HG03354 (cell line): Measurements from ENCODE around the gene P2RY8.
"Not testable (repeated sequence)": the region's sequence is repeated elsewhere in the genome, so short reads cannot be mapped to it uniquely, and the experiment has no call there.

Experiments
- ATAC-seq: cut with Tn5 transposase; IDR thresholded peaks from one replicate; pipeline ENCODE4 v1.9.1; 2021; ENCODE audit warnings: mild to moderate bottlenecking; ENCODE audit not compliant: unreplicated experiment, poor library complexity, severe bottlenecking

Gene P2RY8, protein sequence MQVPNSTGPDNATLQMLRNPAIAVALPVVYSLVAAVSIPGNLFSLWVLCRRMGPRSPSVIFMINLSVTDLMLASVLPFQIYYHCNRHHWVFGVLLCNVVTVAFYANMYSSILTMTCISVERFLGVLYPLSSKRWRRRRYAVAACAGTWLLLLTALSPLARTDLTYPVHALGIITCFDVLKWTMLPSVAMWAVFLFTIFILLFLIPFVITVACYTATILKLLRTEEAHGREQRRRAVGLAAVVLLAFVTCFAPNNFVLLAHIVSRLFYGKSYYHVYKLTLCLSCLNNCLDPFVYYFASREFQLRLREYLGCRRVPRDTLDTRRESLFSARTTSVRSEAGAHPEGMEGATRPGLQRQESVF

DNA sequence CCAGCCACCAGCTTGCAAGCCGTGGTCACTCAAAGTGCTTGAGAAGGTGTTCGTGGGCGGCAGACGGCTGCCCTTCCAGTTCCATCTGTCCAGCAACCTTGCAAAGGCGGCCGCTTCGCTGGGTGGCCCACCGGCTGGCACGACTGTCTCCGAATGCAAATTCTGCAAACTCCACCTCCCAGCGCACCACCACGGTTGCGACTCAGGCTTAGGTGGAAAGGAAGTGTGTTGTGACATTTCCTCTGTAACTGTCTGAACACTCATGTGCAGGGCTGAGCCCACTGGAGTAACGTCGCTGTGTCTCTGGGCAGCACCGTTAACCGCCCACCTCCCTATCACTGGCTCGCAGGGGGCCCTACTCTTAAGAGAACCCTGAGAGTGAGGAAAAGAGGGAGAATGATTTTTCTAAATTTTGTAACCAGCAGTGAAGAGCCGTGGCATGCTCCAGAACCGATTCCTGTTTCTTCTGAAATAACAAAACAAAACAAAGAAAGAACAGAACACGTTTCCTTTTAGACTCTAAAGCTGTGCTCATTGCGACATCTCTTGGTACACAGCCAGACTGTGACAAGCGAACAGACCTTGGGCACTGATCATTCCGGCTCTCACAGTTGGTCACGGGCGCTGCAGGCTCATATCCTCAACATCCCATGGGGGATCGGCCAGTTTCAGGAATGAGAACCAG is at the start of gene P2RY8:
Gene P2RY8 (minus strand): TSS at position 155 of the 685 bp plus-strand sequence. CDS start 70,627 bp downstream, outside the sequence.
- ATAC-seq = peak; percentile 67

DNA sequence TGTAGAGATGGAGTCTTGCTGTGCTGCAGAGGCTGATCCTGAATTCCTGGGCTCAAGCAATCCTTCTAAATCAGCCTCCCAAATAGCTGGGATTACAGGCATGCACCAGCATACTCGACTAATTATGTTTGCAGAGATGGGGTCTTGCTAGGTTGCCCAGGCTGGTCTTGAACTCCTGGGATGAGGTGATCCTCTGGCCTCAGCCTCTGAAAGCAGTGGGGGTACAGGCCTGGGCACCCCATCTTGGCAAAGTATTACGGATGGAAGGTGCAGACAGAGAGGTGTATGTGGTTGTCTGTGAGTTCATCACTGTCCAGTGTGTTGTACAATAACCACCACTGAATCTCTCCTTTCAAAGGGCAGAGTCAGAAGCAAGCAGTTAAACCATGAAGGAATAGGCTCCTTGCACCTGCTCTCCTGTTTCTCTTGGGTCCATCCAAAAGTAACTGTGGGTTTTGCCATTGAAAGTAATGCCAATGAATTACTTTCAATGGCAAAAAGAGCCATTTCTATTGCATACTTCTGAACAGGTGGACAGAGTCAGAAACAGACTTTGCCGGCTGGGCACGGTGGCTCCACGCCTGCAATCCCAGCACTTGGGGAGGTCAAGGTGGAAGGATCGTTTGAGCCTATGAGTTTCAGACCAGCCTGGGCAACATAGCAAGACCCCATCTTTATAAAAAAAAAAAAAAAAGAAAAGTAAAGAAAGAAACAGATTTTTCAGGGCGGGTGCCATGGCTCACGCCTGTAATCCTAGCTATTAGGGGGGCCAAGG is 47.4 kb upstream of the P2RY8 start:
- ATAC-seq = no peak

DNA sequence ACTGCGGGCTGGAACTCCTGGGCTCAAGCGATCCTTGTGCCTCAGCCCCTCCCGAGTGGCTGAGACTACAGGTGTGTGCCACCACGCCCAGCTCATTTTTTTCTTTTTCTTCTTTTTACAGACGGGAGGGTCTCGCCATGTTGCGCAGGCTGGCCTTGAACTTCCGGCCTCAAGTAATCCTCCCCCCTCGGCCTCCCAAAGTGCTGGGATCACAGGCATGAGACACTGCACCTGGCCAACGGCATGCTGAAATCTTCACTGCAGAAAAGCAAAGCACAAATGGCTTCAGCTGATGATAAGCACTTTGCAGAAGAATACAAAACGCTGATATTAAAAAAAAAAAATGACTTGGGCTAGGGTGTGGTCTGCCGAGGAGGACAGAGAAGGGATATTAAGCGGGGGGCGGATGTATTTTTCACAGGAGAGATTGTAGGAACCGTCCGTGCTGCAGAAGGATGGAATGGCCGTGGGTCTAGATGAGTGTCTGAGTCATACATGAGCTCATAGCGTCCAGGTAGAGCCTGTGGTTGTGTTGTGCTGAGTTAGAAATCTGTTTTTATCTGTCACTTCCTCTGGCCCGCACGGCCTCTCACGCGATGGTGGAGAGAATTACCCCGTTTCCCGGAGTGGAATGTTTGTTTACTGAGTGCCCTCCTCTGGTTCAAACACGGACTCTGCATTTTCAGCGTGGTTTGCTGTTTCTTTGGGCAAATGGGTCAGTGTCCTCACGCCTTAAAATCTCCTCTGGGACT is 45.9 kb upstream of the P2RY8 start:
- ATAC-seq = peak; percentile 84

DNA sequence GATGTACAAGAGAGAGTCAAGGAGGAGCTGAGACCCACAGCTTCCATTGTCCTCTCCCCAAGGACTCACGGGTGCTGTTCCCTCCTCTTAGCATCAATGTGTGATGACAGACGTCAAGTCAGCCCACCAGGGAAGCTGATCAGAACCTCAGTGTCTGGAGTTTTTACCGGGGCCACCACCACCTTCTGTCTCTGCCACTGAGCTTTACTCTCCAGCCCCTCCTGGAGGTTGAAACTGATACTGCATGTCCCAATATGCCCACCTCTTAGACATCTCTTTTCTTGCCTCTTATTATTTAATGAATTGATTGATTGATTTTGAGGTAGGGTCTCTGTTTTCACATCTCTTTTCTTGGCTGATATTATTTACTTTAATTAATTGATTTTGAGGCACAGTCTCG is 44.1 kb upstream of the P2RY8 start:
- ATAC-seq = peak; percentile 67

DNA sequence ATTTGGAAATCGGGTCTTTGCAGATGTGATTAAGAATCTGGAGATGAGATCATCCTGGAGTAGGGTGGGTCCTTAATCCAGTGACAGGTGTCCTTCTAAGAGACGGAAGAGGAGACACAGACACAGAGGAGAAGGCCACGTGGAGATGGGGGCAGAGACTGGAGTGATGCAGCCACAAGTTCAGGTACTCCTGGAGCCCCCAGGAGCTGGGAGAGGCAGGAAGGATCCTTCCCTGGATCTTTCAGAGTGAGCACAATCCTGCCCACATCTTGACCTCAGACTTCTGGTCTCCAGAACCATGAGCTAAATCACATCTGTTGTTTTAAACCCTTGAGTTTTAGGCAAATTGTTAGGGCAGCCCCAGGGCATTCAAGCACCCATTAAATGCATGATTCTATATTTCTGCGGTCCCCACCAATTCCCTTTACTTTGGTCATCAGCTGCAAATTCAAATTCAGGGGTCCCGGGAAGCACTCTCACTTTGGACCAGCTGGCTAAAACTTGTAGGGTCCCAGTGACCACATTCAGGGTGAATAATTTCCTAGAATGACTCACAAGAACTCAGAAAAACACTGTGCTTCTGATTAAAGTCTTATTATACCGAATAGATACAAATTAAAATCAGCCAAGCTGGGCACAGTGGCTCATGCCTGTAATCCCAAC is 41.7 kb upstream of the P2RY8 start:
- ATAC-seq = no peak

DNA sequence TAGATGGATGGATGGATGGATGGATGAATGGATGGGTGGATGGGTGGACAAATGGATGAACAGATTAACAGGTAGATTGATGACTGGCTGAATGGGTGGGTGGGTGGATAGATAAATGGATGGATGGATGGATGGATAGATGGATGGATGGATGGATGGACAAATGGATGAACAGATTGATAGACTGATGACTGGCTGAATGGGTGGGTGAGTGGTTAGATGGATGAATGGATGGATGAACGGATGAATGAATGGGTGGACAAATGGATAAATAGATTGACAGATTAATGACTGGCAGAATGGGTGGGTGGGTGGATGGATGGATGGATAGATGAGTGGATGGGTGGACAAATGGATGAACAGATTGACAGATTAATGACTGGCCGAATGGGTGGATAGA is 40.9 kb upstream of the P2RY8 start:
- ATAC-seq = no peak

DNA sequence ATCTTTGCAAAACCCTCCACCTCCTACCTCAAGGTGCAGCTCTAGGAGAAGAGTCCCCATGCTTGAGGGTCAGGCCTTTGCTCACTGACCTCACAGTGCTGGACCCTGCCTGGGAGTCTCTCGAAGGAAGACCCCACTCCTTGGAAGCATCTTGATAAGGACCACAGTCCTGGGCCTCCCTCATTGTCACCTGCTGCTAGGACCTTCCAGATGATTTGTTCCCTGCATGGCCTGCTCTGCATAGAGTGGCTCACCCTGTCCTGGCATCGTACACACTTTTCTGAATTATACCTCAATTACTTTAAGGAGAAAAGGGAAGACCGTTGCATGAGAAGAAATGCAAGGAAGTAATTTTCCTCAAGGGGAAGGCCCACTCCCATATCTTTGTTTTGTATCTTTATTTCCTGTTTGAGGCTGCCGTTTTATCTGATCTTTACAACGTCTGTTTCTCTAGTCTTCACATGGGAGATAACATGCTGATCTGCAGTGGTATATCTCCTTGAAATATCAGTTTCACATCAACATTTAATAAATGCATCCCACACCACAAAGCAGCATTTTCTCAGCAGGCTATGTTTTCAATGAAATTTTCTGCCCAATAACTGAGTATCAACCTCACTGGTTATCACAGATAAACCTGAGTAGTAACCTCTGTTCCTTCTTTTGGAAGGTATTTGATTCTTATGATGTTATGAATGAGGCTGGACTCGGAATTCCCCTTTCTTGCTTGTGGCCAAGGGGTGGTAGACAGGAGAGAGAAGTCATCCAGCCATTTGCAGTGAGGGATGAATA is 39.4 kb upstream of the P2RY8 start:
- no peak for ATAC-seq

DNA sequence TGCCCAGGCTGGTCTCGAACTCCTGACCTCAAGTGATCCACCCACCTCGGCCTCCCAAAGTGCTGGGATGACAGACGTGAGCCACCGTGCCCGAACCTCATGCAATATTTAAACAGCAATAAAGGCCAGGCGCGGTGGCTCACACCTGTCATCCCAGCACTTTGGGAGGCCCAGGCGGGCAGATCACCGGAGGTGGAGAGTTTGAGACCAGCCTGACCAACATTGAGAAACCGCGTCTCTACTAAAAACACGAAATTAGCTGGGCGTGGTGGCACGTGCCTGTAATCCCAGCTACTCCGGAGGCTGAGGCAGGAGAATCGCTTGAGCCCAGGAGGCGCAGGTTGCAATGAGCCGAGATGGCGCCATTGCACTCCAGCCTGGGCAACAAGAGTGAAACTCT is 37.2 kb upstream of the P2RY8 start:
- not testable (repeated sequence) for ATAC-seq

DNA sequence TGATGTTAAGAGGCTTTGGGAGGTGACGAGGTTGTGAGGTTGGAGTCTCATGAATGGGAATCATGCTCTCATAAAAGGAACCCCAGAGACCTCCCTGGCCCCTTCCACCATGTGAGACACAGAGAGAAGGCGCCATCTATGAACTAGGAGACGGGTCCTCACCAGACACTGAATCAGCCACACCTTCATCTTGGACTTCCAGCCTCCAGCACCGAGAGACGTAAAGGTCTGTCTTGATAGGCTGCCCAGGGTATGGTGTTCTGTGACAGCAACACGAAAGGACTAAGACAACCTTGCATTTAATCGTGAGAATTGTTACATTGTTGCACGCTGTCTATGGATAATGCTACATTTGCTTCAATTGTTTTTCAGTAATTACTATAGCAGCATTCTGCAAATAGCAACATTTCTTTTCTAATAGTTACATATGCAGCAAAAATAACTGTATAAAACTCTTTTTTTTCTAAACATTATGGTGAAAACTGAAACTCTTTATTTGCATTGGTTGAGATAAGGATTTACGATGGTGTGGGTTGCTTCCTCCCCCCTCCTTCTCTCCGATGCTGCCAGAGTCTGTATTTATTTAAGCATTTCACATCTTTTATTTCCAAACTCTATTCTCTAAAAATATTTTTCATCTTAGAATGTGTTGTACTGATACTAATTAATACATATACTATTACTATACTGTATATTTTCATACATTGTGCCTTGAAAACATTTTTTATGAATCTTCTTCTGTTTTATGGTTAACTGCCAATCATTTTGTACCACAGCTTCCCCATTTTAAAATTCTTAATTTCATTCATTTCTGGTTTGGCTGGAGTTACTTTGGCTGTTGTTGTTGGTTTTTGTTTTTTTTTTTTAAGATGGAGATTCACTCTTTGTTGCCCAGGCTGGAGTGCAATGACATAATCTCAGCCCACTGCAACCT is 28.0 kb upstream of the P2RY8 start:
- peak; percentile 71 for ATAC-seq

DNA sequence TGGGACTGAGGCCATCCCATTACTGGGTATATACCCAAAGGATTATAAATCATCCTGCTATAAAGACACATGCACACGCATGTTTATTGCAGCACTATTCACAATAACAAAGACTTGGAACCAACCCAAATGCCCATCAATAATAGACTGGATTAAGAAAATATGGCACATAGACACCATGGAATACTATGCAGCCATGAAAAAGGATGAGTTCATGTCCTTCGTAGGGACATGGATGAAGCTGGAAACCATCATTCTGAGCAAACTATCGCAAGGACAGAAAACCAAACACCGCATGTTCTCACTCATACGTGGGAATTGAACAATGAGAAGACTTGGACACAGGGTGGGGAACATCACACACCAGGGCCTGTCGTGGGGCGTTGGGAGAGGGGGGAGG is 27.1 kb upstream of the P2RY8 start:
- ATAC-seq = not testable (repeated sequence)

DNA sequence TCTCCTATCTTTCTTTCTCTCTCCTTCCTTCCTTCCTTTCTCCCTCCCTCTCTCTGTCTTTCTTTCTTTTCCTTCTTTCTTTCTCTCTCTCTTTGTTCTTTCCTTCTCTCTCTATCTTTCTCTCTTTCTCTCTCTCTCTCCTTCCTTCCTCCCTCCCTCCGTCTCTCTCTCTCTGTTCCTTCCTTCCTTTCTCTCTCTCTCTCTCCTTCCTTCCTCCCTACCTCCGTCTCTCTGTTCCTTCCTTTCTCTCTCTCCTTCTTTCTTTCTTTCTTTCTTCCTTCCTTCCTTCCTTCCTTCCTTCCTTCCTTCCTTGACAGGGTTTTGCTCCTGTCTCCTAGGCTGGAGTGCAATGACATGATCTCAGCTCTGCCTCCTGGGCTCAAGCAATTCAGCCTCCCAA is 24.2 kb upstream of the P2RY8 start:
- ATAC-seq = no peak

DNA sequence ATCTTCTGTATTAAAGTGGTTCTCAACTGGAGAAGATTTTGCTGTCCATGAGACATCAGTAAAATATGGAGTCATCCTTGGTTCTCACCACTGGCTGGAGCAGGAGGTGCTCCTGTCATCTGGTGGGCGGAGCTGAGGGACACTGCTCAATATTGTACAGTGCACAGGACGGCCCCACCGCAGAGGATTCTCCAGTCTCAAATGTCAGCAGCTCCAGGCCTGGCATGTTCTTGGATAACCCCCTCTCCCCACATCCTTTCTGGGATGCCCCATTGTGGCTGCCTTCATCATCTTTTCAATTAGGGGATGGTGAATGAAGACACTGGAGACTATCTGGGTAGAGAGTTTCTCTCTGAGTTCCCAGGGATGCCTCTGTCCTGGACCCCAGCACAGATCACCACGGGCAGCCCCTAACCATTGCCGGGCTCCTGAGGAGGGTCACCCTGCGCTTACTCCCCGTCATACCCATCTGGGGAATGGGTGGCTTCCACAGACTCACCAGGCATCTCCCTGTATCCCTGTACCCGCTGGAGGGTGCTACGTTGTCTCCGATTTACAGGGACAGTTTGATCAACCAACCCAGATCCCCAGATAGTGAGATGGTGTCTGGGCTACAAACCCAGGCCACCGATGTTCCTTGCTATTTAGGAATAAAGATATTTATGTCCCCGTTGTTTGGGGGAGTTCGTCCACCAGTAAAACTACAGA is 21.9 kb upstream of the P2RY8 start:
- ATAC-seq = no peak

DNA sequence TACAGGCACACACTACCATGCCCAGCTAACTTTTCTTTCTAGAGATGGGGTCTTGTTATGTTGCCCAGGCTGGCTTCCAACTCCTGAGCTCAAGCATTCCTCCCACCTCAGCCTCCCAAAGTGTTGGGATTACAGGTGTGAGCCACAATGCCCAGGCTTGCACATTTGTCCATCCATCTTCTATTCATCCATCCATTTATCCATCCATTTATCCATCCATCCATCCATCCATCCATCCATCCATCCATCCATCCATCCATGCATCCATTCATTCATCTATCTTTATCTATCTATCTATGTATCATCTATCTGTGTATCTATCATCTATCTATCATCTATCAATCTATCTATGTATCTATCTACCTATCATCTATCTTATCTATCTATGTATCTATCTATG is 20.5 kb upstream of the P2RY8 start:
- ATAC-seq = not testable (repeated sequence)

DNA sequence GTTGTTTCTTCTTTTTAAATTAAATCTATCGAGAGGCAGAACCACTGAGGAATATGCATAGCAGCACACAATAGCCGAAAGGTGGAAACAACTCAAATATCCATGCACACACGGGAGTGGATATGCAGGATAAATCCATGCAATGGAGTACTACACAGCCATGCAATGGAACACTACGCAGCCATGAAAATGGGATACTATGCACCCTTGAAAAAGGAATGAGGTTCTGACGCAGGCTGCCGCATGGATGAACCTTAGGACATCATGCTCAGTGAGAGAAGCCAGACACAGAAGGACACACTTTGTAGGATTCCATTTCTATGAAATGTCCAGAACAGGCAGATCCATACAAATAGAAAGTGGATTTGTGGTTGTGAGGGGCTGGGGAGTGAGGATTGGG is 18.4 kb upstream of the P2RY8 start:
- ATAC-seq = no peak

DNA sequence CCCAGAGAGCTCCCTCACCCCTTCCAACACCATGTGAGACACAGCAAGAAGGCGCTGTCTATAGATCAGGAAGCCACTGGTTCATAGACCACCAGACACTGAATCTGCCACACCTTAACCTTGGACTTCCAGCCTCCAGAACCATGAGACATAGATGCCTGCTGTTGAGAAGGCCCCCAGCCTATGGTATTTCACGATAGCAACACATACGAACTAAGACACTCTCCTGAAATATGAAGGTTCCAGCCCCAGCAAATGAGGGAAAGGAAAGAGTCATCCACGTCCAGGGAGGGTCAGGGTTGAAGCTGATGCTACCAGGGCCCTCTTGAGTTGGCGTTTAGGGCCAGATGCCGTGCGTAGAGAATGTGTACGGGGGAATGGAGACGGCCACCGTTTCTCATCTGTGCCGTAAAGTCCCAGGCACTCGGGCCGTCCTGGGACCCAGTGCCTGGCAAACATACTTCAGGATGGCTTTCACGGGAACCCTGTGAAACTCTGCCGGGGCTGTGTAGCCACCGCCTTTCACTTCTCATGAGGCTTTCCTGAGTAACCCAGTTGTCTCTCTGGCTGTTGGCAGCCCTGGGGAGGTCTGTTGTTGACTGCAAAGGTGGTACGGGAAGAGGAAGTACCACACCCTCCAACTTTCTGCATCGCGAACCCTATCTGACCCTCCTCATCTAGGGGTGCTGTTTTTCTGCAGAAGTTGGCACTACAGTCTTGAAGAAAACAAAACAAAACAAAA is 17.7 kb upstream of the P2RY8 start:
- no peak for ATAC-seq

DNA sequence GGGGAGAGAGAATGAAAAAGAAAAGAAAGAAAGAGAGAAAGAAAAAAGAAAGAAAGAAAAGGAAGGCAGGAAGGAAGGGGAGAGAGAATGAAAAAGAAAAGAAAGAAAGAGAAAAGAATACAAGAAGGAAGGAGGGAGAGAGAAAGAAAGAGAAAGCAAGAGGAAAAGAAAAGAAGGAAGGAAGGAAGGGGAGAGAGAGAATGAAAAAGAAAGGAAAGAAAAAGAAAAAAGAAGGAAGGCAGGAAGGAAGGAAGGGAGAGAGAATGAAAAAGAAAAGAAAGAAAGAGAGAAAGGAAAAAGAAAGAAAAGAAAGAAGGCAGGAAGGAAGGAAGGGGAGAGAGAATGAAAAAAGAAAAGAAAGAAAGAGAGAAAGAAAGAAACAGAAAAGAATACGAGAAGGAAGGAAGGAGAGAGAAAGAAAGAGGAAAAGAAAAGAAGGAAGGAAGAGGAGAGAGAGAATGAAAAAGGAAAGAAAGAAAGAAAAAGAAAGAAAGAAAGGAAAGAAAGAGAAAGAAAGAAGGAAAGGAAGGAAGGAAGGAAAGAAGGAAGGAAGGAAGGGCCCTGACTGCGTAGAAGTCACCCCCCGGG is 15.1 kb upstream of the P2RY8 start:
- ATAC-seq = no peak
